ENCODE measurements around the gene HDAC4.

HDAC4 gene

DNA sequence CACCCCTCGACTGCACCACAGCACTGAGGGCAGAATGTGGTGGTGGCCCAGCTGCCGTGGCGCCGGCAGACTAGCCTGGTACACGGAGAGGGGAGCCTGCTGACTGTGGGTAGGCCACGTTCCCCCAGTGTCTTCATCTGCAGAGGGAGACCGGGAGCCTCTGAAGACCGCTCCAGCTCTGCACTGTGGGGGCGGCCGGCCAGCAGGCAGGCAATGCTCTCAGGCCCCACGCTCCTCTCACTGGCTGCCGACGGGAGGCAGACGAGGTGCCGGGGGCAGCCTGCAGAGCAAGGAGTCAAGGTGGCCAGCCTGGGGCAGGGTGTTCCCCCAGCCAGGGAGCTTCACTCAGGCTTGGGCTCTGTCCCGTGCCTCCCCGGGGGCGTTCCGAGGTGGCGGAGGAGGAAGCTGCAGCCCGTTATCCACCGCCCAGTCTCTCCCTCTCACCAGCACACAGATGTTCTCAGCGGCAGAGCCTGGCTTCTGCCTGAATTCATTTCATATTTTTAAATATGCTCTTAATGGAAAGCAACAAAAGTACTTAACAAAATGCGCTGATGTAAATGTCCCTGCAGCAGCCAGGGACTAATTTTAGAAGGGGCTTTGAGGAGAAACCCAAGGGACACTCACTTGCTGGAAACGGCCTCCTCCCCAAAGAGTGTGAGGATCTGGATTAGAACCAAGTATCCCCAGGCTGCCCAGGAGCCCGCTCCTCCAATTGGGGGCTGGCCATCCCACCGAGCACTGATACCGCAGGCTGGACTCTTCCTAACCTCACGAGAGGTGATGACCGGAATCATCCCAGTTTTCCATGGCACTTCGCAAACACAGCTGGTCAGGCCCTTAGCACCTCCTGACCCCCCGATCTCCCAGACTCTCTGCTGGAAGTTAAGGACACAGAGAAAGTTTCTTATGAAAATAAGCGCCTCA lies 87.8 kb downstream of the HDAC4 start:
- TF ChIP-seq TAF1 (IDR thresholded peaks at IDR 0.05; ENCODE audit: low read depth), result no peak
- TF ChIP-seq, protein P1, sequence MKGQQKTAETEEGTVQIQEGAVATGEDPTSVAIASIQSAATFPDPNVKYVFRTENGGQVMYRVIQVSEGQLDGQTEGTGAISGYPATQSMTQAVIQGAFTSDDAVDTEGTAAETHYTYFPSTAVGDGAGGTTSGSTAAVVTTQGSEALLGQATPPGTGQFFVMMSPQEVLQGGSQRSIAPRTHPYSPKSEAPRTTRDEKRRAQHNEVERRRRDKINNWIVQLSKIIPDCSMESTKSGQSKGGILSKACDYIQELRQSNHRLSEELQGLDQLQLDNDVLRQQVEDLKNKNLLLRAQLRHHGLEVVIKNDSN (IDR thresholded peaks at IDR 0.05), result no peak
- no peak for TF ChIP-seq TEAD4 (IDR thresholded peaks at IDR 0.05)
- TF ChIP-seq, protein P2, sequence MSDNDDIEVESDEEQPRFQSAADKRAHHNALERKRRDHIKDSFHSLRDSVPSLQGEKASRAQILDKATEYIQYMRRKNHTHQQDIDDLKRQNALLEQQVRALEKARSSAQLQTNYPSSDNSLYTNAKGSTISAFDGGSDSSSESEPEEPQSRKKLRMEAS (IDR thresholded peaks at IDR 0.05), result no peak
- no peak for TF ChIP-seq CREB1 (IDR thresholded peaks at IDR 0.05; ENCODE audit: low read depth)
- no peak for TF ChIP-seq ZBTB7A (IDR thresholded peaks at IDR 0.05; ENCODE audit: low read depth)
- no peak for TF ChIP-seq TCF12 (IDR thresholded peaks at IDR 0.05; ENCODE audit: low read depth)
- TF ChIP-seq RAD21 (IDR thresholded peaks at IDR 0.05; ENCODE audit: low read depth), result no peak
- TF ChIP-seq YY1 (IDR thresholded peaks at IDR 0.05; ENCODE audit: low read depth), result no peak
- no peak for TF ChIP-seq CEBPB (IDR thresholded peaks at IDR 0.05)
- TF ChIP-seq EP300 (IDR thresholded peaks at IDR 0.05; ENCODE audit: borderline replicate concordance), result no peak
- TF ChIP-seq, protein P3, sequence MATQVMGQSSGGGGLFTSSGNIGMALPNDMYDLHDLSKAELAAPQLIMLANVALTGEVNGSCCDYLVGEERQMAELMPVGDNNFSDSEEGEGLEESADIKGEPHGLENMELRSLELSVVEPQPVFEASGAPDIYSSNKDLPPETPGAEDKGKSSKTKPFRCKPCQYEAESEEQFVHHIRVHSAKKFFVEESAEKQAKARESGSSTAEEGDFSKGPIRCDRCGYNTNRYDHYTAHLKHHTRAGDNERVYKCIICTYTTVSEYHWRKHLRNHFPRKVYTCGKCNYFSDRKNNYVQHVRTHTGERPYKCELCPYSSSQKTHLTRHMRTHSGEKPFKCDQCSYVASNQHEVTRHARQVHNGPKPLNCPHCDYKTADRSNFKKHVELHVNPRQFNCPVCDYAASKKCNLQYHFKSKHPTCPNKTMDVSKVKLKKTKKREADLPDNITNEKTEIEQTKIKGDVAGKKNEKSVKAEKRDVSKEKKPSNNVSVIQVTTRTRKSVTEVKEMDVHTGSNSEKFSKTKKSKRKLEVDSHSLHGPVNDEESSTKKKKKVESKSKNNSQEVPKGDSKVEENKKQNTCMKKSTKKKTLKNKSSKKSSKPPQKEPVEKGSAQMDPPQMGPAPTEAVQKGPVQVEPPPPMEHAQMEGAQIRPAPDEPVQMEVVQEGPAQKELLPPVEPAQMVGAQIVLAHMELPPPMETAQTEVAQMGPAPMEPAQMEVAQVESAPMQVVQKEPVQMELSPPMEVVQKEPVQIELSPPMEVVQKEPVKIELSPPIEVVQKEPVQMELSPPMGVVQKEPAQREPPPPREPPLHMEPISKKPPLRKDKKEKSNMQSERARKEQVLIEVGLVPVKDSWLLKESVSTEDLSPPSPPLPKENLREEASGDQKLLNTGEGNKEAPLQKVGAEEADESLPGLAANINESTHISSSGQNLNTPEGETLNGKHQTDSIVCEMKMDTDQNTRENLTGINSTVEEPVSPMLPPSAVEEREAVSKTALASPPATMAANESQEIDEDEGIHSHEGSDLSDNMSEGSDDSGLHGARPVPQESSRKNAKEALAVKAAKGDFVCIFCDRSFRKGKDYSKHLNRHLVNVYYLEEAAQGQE (IDR thresholded peaks at IDR 0.05; ENCODE audit: low read depth), result no peak
- TF ChIP-seq NFIC (IDR thresholded peaks at IDR 0.05), result no peak
- TF ChIP-seq FOXM1 (IDR thresholded peaks at IDR 0.05; ENCODE audit: borderline replicate concordance, low read depth), result no peak
- TF ChIP-seq EGR1 (IDR thresholded peaks at IDR 0.05), result no peak

DNA sequence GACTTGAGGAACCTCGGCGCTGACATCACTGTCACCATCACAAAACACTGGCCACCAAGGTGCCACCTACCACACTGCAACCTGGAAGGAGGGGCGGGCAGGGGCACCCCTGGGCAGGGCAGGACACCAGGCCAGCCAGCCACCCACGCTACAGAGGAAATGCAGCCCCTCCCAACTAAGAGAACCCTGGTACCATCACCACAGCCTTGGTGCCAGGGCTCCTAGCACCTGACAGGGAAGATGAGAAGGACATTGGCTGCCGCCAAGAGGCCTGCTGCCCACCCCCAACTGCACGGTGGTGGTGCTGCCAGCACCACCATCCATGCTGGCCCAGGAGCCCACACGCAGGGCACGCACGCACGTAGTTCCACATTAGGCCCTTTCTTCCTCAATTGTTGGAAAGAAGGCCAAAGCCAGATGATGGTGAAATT lies 88.7 kb downstream of the HDAC4 start:
- no peak for TF ChIP-seq RAD21 (IDR thresholded peaks at IDR 0.05; ENCODE audit: low read depth)

DNA sequence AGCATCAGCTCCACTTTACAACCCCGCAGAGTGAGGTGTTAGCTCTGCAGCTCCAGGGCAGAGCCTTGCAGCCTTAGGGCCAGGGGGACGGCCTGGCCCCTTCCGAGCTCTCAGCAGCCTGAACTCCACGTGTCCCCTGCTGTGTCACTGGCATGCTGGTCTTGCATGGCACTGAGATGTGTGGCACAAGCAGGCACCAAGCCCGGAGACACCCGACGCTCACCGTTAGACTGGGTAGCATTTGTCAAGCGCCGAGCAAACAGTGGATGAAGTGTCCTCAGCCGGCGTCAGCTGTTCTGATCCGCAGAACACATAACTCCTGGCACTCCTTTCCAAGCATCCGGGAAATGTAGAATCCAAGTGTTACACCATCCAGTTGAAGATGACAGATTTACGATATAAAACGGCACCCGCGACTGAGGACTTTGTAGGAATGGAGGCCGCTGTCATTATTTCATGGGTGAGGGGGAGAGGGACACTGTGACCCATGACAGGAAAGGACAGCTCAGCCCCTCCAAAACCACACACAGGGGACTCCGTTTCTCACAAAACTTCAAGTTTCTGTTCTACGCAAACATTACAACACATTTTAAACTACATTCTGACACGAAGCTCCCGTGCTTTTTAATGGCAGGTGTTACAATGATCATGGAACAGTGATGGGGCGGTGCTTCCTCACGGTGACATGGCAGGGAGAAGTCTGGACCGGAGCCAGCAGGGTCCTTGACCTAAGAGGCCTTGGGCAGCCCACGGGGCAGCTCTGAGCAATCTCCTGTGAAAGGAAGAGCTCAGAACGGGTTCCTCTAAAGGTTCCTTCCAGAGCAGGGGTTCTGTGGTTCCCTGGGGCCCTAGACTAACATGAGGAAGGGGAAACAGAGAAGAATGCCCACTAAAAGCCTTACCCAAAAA lies 89.4 kb downstream of the HDAC4 start:
- TF ChIP-seq, protein P2 (IDR thresholded peaks at IDR 0.05), result no peak
- TF ChIP-seq ZBTB7A (IDR thresholded peaks at IDR 0.05; ENCODE audit: low read depth) (no peak), RAD21 (IDR thresholded peaks at IDR 0.05; ENCODE audit: low read depth) (no peak), CEBPB (IDR thresholded peaks at IDR 0.05) (no peak), FOXM1 (IDR thresholded peaks at IDR 0.05; ENCODE audit: borderline replicate concordance, low read depth) (no peak)
- TF ChIP-seq, protein P1 (IDR thresholded peaks at IDR 0.05), result no peak
- TF ChIP-seq, protein P3 (IDR thresholded peaks at IDR 0.05; ENCODE audit: low read depth), result no peak

DNA sequence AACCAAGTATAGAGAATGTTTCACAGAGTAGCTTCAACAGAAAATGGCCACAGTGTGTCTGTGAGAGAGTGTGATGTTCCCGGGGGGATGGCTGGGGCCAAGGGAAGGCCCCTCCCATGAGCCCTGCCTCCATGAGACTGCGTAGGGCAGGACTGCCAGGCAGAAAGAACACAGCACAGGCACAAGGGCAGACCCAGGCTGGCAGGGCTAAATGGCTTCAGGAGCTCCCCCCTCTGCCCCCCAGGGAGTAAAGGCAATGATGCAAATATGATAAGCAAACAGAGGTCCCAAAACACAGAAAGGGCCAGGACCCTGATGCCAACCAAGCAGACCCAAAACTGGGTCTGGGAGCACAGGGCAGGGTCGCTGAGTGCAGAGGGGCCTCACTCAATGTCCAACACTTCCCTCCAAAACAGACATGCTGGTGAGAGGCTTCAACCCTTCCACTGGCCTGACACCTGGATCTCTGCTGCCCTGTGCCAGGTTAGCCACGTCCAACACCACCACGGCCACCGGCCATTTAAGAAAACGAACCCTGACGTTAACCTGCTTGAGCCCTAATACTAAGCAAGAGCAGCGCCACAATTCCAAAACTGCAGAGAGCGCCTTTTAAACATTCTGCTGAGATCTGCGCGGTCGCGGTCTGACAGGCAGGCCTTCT lies 90.3 kb downstream of the HDAC4 start:
- TF ChIP-seq TAF1 (IDR thresholded peaks at IDR 0.05; ENCODE audit: low read depth) (no peak), RAD21 (IDR thresholded peaks at IDR 0.05; ENCODE audit: low read depth) (no peak), EGR1 (IDR thresholded peaks at IDR 0.05) (no peak), ZBTB7A (IDR thresholded peaks at IDR 0.05; ENCODE audit: low read depth) (no peak), CEBPB (IDR thresholded peaks at IDR 0.05) (no peak), TEAD4 (IDR thresholded peaks at IDR 0.05) (no peak), FOXM1 (IDR thresholded peaks at IDR 0.05; ENCODE audit: borderline replicate concordance, low read depth) (no peak), EP300 (IDR thresholded peaks at IDR 0.05; ENCODE audit: borderline replicate concordance) (no peak)
- TF ChIP-seq, protein P3 (IDR thresholded peaks at IDR 0.05; ENCODE audit: low read depth), result no peak
- TF ChIP-seq, protein P1 (IDR thresholded peaks at IDR 0.05), result no peak

Measured in Ishikawa (cell line).